K562 (cell line): Measurements from ENCODE around the gene DOCK4. TPM values are rescaled to one million over a fixed set of nuclear protein-coding genes. Genes with fewer than 3 reads are reported as not detected.

Experiments used
- ATAC-seq: fragments of 200-7000 bp; cut with Tn5 transposase; 3 replicates; pipeline ENCODE4 v1.9.1; 2020; ENCODE audit warnings: moderate library complexity
- BruUV-seq: library from RNA; stranded (reverse); fragments of 400-500 nt; replicated peaks from 2 replicates; lab custom pipeline; 2021; lab: Mats Ljungman, UMichigan
- CTCF ChIA-PET: fragments of 300-600 bp; formaldehyde crosslinking; extraction: SDS; loops from one replicate; lab custom pipeline; 2021; ENCODE audit warnings: low intra/inter-chr PET ratio; lab: Yijun Ruan, JAX
- POLR2A ChIA-PET: fragments of 300-600, 350-650 bp; sonication (Branson Sonifier 250); formaldehyde crosslinking; extraction: SDS; loops from one replicate; lab custom pipeline; 2021; ENCODE audit warnings: antibody characterized with exemption, inconsistent platforms; lab: Yijun Ruan, JAX
- DNase-seq, 4 experiments: peaks; one replicate each; pipeline versions ENCODE4 v3.0.0 to v3.0.0-alpha.2; 2011 to 2018; ENCODE audit warnings: low spot score in 3 of 4, mixed read lengths in 3 of 4; ENCODE audit errors: extremely low read depth in 1 of 4
- FAIRE-seq: peaks from 2 replicates; lab custom pipeline; 2011; peaks lifted over from hg19 to GRCh38; lab: Jason Lieb, UNC
- H2AFZ ChIP-seq: 2 replicates; pipeline ENCODE4 v1.6.0; 2011; ENCODE audit warnings: low read depth, low read length, control low read depth, inconsistent platforms
- H3K27ac ChIP-seq: fragments of 200-600 bp; 3 replicates; pipeline ENCODE4 v1.8.0; 2011; ENCODE audit warnings: low read depth, mild to moderate bottlenecking, control low read depth, inconsistent platforms, low read length, moderate library complexity, mixed read lengths; ENCODE audit errors: extremely low read depth
- H3K27me3 ChIP-seq, 2 experiments: fragments of 300-600 bp in 1 of 2; 2 replicates in 1 of 2; 3 replicates in 1 of 2; pipeline versions ENCODE4 v1.6.0 to v1.8.0; 2011; ENCODE audit warnings: inconsistent platforms in 2 of 2, low read length in 2 of 2, mild to moderate bottlenecking in 1 of 2, mixed read lengths in 1 of 2, moderate library complexity in 1 of 2; ENCODE audit not compliant: control insufficient read depth in 2 of 2, insufficient read depth in 2 of 2
- H3K36me3 ChIP-seq: fragments of 300-600 bp; 3 replicates; pipeline ENCODE4 v1.8.0; 2011; ENCODE audit warnings: mild to moderate bottlenecking, low read length, inconsistent platforms; ENCODE audit not compliant: control insufficient read depth, insufficient read depth
- H3K4me1 ChIP-seq, 2 experiments: fragments of 200-600 bp in 1 of 2; replicated peaks in 1 of 2; 2 replicates in 1 of 2; 3 replicates in 1 of 2; pipeline versions ENCODE4 v1.5.1 to v1.8.0; 2011; ENCODE audit warnings: inconsistent platforms in 2 of 2, low read length in 2 of 2, mild to moderate bottlenecking in 1 of 2, mixed read lengths in 1 of 2, moderate library complexity in 1 of 2; ENCODE audit not compliant: control insufficient read depth in 2 of 2, insufficient read depth in 2 of 2
- H3K4me2 ChIP-seq: 2 replicates; pipeline ENCODE4 v1.6.1; 2011; ENCODE audit warnings: low read length, control low read depth, inconsistent platforms, mixed read lengths; ENCODE audit not compliant: insufficient read depth
- H3K4me3 ChIP-seq: fragments of 200-600 bp; sonication (generic), shearing (Covaris generic); 2 replicates; pipeline ENCODE4 v1.5.1; 2016; ENCODE audit warnings: control low read depth, inconsistent platforms
- H3K79me2 ChIP-seq: fragments of 200-600 bp; 3 replicates; pipeline ENCODE4 v1.8.0; 2011; ENCODE audit warnings: low read length, inconsistent platforms; ENCODE audit not compliant: control insufficient read depth, insufficient read depth
- H3K9ac ChIP-seq, 2 experiments: 2 replicates each; pipeline versions ENCODE4 v1.6.0 to v1.6.1; 2011; ENCODE audit warnings: low read depth in 2 of 2, low read length in 2 of 2, control low read depth in 1 of 2, inconsistent platforms in 1 of 2, mild to moderate bottlenecking in 1 of 2, mixed read lengths in 1 of 2; ENCODE audit not compliant: insufficient read depth in 1 of 2
- H3K9me1 ChIP-seq: one replicate; pipeline ENCODE4 v1.6.0; 2011; ENCODE audit warnings: inconsistent platforms, mild to moderate bottlenecking, low read length, moderate library complexity; ENCODE audit not compliant: control insufficient read depth, insufficient read depth
- H3K9me3 ChIP-seq: replicated peaks from 2 replicates; pipeline ENCODE4 v1.5.1; 2011; ENCODE audit warnings: low read depth, low read length, inconsistent platforms; ENCODE audit not compliant: control insufficient read depth, insufficient read depth
- H4K20me1 ChIP-seq: replicated peaks from 2 replicates; pipeline ENCODE4 v1.6.1; 2011; ENCODE audit warnings: low read length, inconsistent platforms, mixed read lengths; ENCODE audit not compliant: control insufficient read depth, insufficient read depth
- CAMTA2 ChIP-seq: fragments of 250-450 bp; sonication (Bioruptor Pico); conservative IDR thresholded peaks from 2 replicates; pipeline ENCODE4 v1.5.1; 2022
- CBX1 ChIP-seq: sonication (generic); IDR thresholded peaks from 2 replicates; pipeline ENCODE4 v1.6.1; 2016; ENCODE audit warnings: antibody characterized with exemption, low read depth, mild to moderate bottlenecking
- ETV5 ChIP-seq: sonication (generic); formaldehyde crosslinking; IDR thresholded peaks from 2 replicates; pipeline ENCODE4 v1.4.0; 2020; ENCODE audit warnings: low read depth, mild to moderate bottlenecking, missing genetic modification reagents
- EZH2 ChIP-seq: IDR thresholded peaks from 2 replicates; pipeline ENCODE4 v1.6.1; 2012; ENCODE audit warnings: low read depth, mild to moderate bottlenecking, inconsistent platforms, low read length, borderline replicate concordance
- IRF1 ChIP-seq: sonication (generic); formaldehyde crosslinking; IDR thresholded peaks from 2 replicates; pipeline ENCODE4 v1.8.0; 2022; ENCODE audit warnings: missing genetic modification reagents, mild to moderate bottlenecking, borderline replicate concordance
- MCM2 ChIP-seq: fragments of 450-650 bp; IDR thresholded peaks from 2 replicates; pipeline ENCODE4 v1.6.1; 2017; ENCODE audit warnings: low read depth, mild to moderate bottlenecking
- MXI1 ChIP-seq: IDR thresholded peaks from 2 replicates; pipeline ENCODE4 v1.6.1; 2011; ENCODE audit warnings: low read depth, mild to moderate bottlenecking, improper control_type of control experiment, low read length
- RHOXF2B ChIP-seq: fragments of 250-450 bp; sonication (Bioruptor Pico); conservative IDR thresholded peaks from 2 replicates; pipeline ENCODE4 v1.5.1; 2021
- USF2 ChIP-seq: sonication (generic); formaldehyde crosslinking; IDR thresholded peaks from 2 replicates; pipeline ENCODE4 v1.5.0; 2020; ENCODE audit warnings: missing genetic modification reagents
- ZC3H11A ChIP-seq: IDR thresholded peaks from 2 replicates; pipeline ENCODE4 v1.6.1; 2012; ENCODE audit warnings: low read depth, low read length, improper control_type of control experiment
- ZNF561 ChIP-seq: fragments of 450-650 bp; formaldehyde crosslinking; conservative IDR thresholded peaks from 2 replicates; pipeline ENCODE4 v1.4.0; 2020; ENCODE audit warnings: mild to moderate bottlenecking, moderate library complexity
- WGBS: fragments of 100-300 bp; shearing (Covaris generic); methylation state at CpG from one replicate; pipeline ENCODE4 v1.1.6; 2016; ENCODE audit warnings: low coverage, mixed read lengths; ENCODE audit not compliant: insufficient coverage; ENCODE audit errors: missing lambda C conversion rate; 5-methylcytosine and 5-hydroxymethylcytosine counted together
- in situ Hi-C: fragments of 300-500 bp; cut with MboI; formaldehyde crosslinking; loops from 4 replicates; pipeline ENCODE4 v1.15.0; 2018; ENCODE audit warnings: inconsistent platforms, mixed read lengths
- intact Hi-C: fragments of 100-400 bp; cut with micrococcal nuclease; formaldehyde crosslinking; loops from 2 replicates; pipeline ENCODE4 v1.14.2; 2022
- polyA plus RNA-seq, 8 experiments: library from polyadenylated mRNA; depleted of rRNA in 4 of 8; stranded (reverse) in 5 of 8; unstranded in 3 of 8; fragments of >200 nt; fragmentation: Nextera tagmentation in 2 of 8; fragmentation: Illumina TruSeq in 1 of 8; extraction: Ambion mirVana in 2 of 8; extraction: Trizol in 1 of 8; gene quantifications; 2 replicates each; pipeline versions ENCODE4 v1.2.1 to v1.2.3, GENCODE V29; 2011 to 2014; ENCODE audit warnings: inconsistent platforms in 1 of 8, missing spikeins in 1 of 8
- total RNA-seq, 7 experiments: library from RNA; depleted of rRNA in 6 of 7; stranded (reverse); fragments of >200 nt in 6 of 7; fragmentation: Illumina TruSeq in 2 of 7; extraction: Trizol in 2 of 7; gene quantifications; 2 replicates each; pipeline versions ENCODE4 v1.2.1 to v1.2.3, GENCODE V29; 2011 to 2021; ENCODE audit warnings: low replicate concordance in 1 of 7
- TF ChIP-seq, protein P1 (sequence below): fragments of 250-450 bp; sonication (Bioruptor Pico); IDR thresholded peaks from 2 replicates; pipeline ENCODE4 v1.8.0; 2021; ENCODE audit warnings: moderate library complexity, mild to moderate bottlenecking, inconsistent platforms
- TF ChIP-seq, protein P2 (sequence below): sonication (generic); formaldehyde crosslinking; IDR thresholded peaks from 2 replicates; pipeline ENCODE4 v1.8.1; 2023; ENCODE audit warnings: missing genetic modification reagents, mild to moderate bottlenecking, borderline replicate concordance

Gene DOCK4
- total and polyA plus RNA-seq, 9 of the 15 experiments (the other 6 are each of a cell fraction or from before 2014, with no cell fraction given), result 0.42 to 5.7 (median 2.3) TPM

GRCh38 chr7:112014347-112014746, 191.9 kb downstream of the DOCK4 start:
- H4K20me1 ChIP-seq, result no peaks in the 10 kb centered on the region
- no peak overlapping the region for H3K4me3 ChIP-seq
- WGBS, result 0% methylated on average over 1 of the region's 1 CpG
- ATAC-seq (no peak), FAIRE-seq (no peak), DNase-seq (no peak)
- no peak overlapping the region for H3K27ac ChIP-seq
- intact Hi-C loops, result no loop called here
- in situ Hi-C loops, result no loop called here
- no peak overlapping the region for H3K9ac ChIP-seq
- H3K79me2 ChIP-seq, result no peaks in the 10 kb centered on the region
- no peaks in the 10 kb centered on the region for H3K4me1 ChIP-seq
- POLR2A ChIA-PET, result no interaction called here
- no TSS peak for BruUV-seq
- no peak overlapping the region for H3K4me2 ChIP-seq
- no peaks in the 10 kb centered on the region for H3K27me3 ChIP-seq
- H2AFZ ChIP-seq, result no peak overlapping the region
- no peaks in the 10 kb centered on the region for H3K36me3 ChIP-seq
- H3K9me1 ChIP-seq, result no peaks in the 10 kb centered on the region
- H3K9me3 ChIP-seq, result no peaks in the 10 kb centered on the region
- CTCF ChIA-PET, result no interaction called here
- TF ChIP-seq RHOXF2B (CRISPR knock-in tag) (no peak), ETV5 (no peak), EZH2 (no peak), CAMTA2 (no peak), MXI1 (no peak), MCM2 (no peak), IRF1 (no peak), ZC3H11A (no peak), ZNF561 (CRISPR knock-in tag) (no peak), USF2 (no peak), CBX1 (no peak)
- TF ChIP-seq, protein P1, sequence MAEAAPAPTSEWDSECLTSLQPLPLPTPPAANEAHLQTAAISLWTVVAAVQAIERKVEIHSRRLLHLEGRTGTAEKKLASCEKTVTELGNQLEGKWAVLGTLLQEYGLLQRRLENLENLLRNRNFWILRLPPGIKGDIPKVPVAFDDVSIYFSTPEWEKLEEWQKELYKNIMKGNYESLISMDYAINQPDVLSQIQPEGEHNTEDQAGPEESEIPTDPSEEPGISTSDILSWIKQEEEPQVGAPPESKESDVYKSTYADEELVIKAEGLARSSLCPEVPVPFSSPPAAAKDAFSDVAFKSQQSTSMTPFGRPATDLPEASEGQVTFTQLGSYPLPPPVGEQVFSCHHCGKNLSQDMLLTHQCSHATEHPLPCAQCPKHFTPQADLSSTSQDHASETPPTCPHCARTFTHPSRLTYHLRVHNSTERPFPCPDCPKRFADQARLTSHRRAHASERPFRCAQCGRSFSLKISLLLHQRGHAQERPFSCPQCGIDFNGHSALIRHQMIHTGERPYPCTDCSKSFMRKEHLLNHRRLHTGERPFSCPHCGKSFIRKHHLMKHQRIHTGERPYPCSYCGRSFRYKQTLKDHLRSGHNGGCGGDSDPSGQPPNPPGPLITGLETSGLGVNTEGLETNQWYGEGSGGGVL, result no peak
- TF ChIP-seq, protein P2, sequence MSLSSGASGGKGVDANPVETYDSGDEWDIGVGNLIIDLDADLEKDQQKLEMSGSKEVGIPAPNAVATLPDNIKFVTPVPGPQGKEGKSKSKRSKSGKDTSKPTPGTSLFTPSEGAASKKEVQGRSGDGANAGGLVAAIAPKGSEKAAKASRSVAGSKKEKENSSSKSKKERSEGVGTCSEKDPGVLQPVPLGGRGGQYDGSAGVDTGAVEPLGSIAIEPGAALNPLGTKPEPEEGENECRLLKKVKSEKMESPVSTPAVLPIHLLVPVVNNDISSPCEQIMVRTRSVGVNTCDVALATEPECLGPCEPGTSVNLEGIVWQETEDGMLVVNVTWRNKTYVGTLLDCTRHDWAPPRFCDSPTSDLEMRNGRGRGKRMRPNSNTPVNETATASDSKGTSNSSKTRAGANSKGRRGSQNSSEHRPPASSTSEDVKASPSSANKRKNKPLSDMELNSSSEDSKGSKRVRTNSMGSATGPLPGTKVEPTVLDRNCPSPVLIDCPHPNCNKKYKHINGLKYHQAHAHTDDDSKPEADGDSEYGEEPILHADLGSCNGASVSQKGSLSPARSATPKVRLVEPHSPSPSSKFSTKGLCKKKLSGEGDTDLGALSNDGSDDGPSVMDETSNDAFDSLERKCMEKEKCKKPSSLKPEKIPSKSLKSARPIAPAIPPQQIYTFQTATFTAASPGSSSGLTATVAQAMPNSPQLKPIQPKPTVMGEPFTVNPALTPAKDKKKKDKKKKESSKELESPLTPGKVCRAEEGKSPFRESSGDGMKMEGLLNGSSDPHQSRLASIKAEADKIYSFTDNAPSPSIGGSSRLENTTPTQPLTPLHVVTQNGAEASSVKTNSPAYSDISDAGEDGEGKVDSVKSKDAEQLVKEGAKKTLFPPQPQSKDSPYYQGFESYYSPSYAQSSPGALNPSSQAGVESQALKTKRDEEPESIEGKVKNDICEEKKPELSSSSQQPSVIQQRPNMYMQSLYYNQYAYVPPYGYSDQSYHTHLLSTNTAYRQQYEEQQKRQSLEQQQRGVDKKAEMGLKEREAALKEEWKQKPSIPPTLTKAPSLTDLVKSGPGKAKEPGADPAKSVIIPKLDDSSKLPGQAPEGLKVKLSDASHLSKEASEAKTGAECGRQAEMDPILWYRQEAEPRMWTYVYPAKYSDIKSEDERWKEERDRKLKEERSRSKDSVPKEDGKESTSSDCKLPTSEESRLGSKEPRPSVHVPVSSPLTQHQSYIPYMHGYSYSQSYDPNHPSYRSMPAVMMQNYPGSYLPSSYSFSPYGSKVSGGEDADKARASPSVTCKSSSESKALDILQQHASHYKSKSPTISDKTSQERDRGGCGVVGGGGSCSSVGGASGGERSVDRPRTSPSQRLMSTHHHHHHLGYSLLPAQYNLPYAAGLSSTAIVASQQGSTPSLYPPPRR (CRISPR knock-in tag), result no peak
